Upper lobe of left lung (tissue), 4 donors: ENCODE data around the gene FOXD4L6.
"Not testable (repeated sequence)": the region's sequence is repeated elsewhere in the genome, so short reads cannot be mapped to it uniquely, and the experiment has no call there.

ENCODE experiments used
- CTCF ChIP-seq, 6 experiments: fragments of 450-650 bp in 4 of 6; fragments of 200-600 bp in 2 of 6; sonication (generic) in 2 of 6; IDR thresholded peaks; one replicate each; pipeline ENCODE4 v1.5.1; 2016 to 2019; ENCODE audit warnings: antibody characterized with exemption in 6 of 6
- POLR2A ChIP-seq, 4 donors: fragments of 450-650 bp; IDR thresholded peaks; one replicate each; pipeline ENCODE4 v1.5.1; 2016 to 2017; ENCODE audit warnings: antibody characterized with exemption in 4 of 4, mild to moderate bottlenecking in 2 of 4

DNA sequence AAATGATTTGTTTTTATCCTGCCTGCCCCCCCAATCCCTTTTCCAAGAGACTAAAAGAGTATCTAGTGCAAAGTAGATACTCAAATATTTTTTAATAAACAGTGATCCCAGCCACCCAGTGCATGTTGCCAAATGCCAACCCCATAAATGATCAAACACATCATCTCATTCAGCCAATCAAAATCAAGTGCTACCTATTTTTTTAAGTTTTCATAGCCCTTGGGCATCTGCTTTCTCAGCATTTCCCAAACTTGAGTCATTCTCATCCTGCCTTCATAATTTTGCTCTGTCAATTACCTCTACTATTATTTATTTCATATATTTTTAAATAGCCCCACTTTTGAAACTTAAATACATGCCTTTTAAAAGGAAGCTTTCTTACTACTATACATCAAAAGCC, 37.6 kb downstream of the FOXD4L6 start:
- not testable (repeated sequence) for TF ChIP-seq CTCF, POLR2A (IDR thresholded peaks at IDR 0.05)
